ENCODE data around the gene PPP1R12A. TPM values are rescaled to one million over a fixed set of nuclear protein-coding genes. Genes with fewer than 3 reads are reported as not detected.
A peak's percentile ranks its signal among the peaks of the same experiment; 100 is the strongest.

The PPP1R12A gene
- total RNA-seq, 8 experiments from 2014 or later, result 49.0 to 164 (median 68.2) TPM

GRCh38 chr12:79847417-79847816, 87.5 kb downstream of the PPP1R12A start:
- no peak overlapping the region for H3K4me3 ChIP-seq
- in situ Hi-C loops (cut with MboI; ENCODE audit: low pct_unique_long_range_greater_than_20kb in 2 of 9, low sequenced_read_pairs in 9 of 9, unreplicated experiment in 9 of 9), result no loop called here
- no peak overlapping the region for H3K27ac ChIP-seq
- WGBS, 10 experiments, result 0 to 100% (median 71%) methylated on average over 1 of the region's 1 CpG
- ATAC-seq (replicated peaks in 6 of 8), result peak in 3 of 8 experiments; percentile 3 to 47 (median 6)
- H3K4me1 ChIP-seq (replicated peaks in 1 of 2), result no peaks in the 10 kb centered on the region

GRCh38 chr12:79844693-79845092, 90.2 kb downstream of the PPP1R12A start:
- Histone ChIP-seq H3K27ac (no peak overlapping the region), H3K4me3 (no peak overlapping the region), H3K4me1 (replicated peaks in 1 of 2) (no peaks in the 10 kb centered on the region)
- peak in 7 of 8 experiments; percentile 28 to 62 (median 52) for ATAC-seq (replicated peaks in 6 of 8)
- in situ Hi-C loops (cut with MboI; ENCODE audit: low pct_unique_long_range_greater_than_20kb in 2 of 9, low sequenced_read_pairs in 9 of 9, unreplicated experiment in 9 of 9), result no loop called here

GRCh38 chr12:79843978-79844377, 90.9 kb downstream of the PPP1R12A start:
- 0 to 100% (median 83%) methylated on average over 1 to 3 of the region's 3 CpGs for WGBS, 10 experiments

GRCh38 chr12:79842630-79843029, 92.3 kb downstream of the PPP1R12A start:
- no peak overlapping the region for H3K27ac ChIP-seq
- WGBS, 10 experiments, result 86 to 100% (median 100%) methylated on average over 1 to 2 of the region's 2 CpGs; no CpG with 5 or more reads in 1 of the 10 experiments
- in situ Hi-C loops (cut with MboI; ENCODE audit: low pct_unique_long_range_greater_than_20kb in 2 of 9, low sequenced_read_pairs in 9 of 9, unreplicated experiment in 9 of 9), result no loop called here
- H3K4me3 ChIP-seq, result no peak overlapping the region
- ATAC-seq (replicated peaks in 6 of 8), result no peak
- no peaks in the 10 kb centered on the region for H3K4me1 ChIP-seq (replicated peaks in 1 of 2)

More at GRCh38 chr12:79843978-79844377, 90.9 kb downstream of the PPP1R12A start:
- ATAC-seq (replicated peaks in 6 of 8), result peak in 3 of 8 experiments; percentile 54 to 59 (median 58)
- in situ Hi-C loops (cut with MboI; ENCODE audit: low pct_unique_long_range_greater_than_20kb in 2 of 9, low sequenced_read_pairs in 9 of 9, unreplicated experiment in 9 of 9), result no loop called here
- no peak overlapping the region for H3K4me3 ChIP-seq
- H3K4me1 ChIP-seq (replicated peaks in 1 of 2), result no peaks in the 10 kb centered on the region
- H3K27ac ChIP-seq, result no peak overlapping the region

- no peak overlapping the region for H3K4me3 ChIP-seq
- no peak overlapping the region for H3K27ac ChIP-seq
- no peaks in the 10 kb centered on the region for H3K4me1 ChIP-seq (replicated peaks in 1 of 2)
- ATAC-seq (replicated peaks in 6 of 8), result no peak
- in situ Hi-C loops (cut with MboI; ENCODE audit: low pct_unique_long_range_greater_than_20kb in 2 of 9, low sequenced_read_pairs in 9 of 9, unreplicated experiment in 9 of 9), result no loop called here
- 46 to 82% (median 67%) methylated on average over 2 to 4 of the region's 4 CpGs; no CpG with 5 or more reads in 1 of the 10 experiments for WGBS, 10 experiments
Observed at GRCh38 chr12:79841878-79842265, 93.0 kb downstream of the PPP1R12A start.

GRCh38 chr12:79841248-79841877, 93.5 kb downstream of the PPP1R12A start:
- H3K4me3 ChIP-seq, result no peak overlapping the region
- H3K27ac ChIP-seq, result no peak overlapping the region
- ATAC-seq (replicated peaks in 6 of 8), result peak in 1 of 8 experiments; percentile 55
- in situ Hi-C loops (cut with MboI; ENCODE audit: low pct_unique_long_range_greater_than_20kb in 2 of 9, low sequenced_read_pairs in 9 of 9, unreplicated experiment in 9 of 9), result no loop called here
- no peaks in the 10 kb centered on the region for H3K4me1 ChIP-seq (replicated peaks in 1 of 2)
- WGBS, 10 experiments, result 75 to 100% (median 88%) methylated on average over 1 to 4 of the region's 4 CpGs

- 71 to 100% (median 97%) methylated on average over 1 to 2 of the region's 3 CpGs; no CpG with 5 or more reads in 2 of the 10 experiments for WGBS, 10 experiments
- ATAC-seq (replicated peaks in 6 of 8), result no peak
- no peaks in the 10 kb centered on the region for H3K4me1 ChIP-seq (replicated peaks in 1 of 2)
- in situ Hi-C loops (cut with MboI; ENCODE audit: low pct_unique_long_range_greater_than_20kb in 2 of 9, low sequenced_read_pairs in 9 of 9, unreplicated experiment in 9 of 9), result no loop called here
- H3K27ac ChIP-seq, result no peak overlapping the region
- no peak overlapping the region for H3K4me3 ChIP-seq
Observed at GRCh38 chr12:79838359-79838758, 96.5 kb downstream of the PPP1R12A start.

GRCh38 chr12:79837575-79837974, 97.3 kb downstream of the PPP1R12A start:
- Histone ChIP-seq H3K4me3 (no peak overlapping the region), H3K4me1 (replicated peaks in 1 of 2) (no peaks in the 10 kb centered on the region), H3K27ac (no peak overlapping the region)
- in situ Hi-C loops (cut with MboI; ENCODE audit: low pct_unique_long_range_greater_than_20kb in 2 of 9, low sequenced_read_pairs in 9 of 9, unreplicated experiment in 9 of 9), result no loop called here
- 80 to 100% (median 99%) methylated on average over 1 to 5 of the region's 5 CpGs; no CpG with 5 or more reads in 2 of the 10 experiments for WGBS, 10 experiments
- no peak for ATAC-seq (replicated peaks in 6 of 8)

- Histone ChIP-seq H3K27ac (no peak overlapping the region), H3K4me1 (replicated peaks in 1 of 2) (no peaks in the 10 kb centered on the region), H3K4me3 (no peak overlapping the region)
- 86 to 100% (median 100%) methylated on average over 1 to 2 of the region's 2 CpGs; no CpG with 5 or more reads in 2 of the 10 experiments for WGBS, 10 experiments
- ATAC-seq (replicated peaks in 6 of 8), result no peak
- in situ Hi-C loops (cut with MboI; ENCODE audit: low pct_unique_long_range_greater_than_20kb in 2 of 9, low sequenced_read_pairs in 9 of 9, unreplicated experiment in 9 of 9), result no loop called here
Observed at GRCh38 chr12:79835377-79835843, 99.5 kb downstream of the PPP1R12A start.

GRCh38 chr12:79834712-79835376, 100.1 kb downstream of the PPP1R12A start:
- no peaks in the 10 kb centered on the region for H3K4me1 ChIP-seq (replicated peaks in 1 of 2)
- in situ Hi-C loops (cut with MboI; ENCODE audit: low pct_unique_long_range_greater_than_20kb in 2 of 9, low sequenced_read_pairs in 9 of 9, unreplicated experiment in 9 of 9), result no loop called here
- WGBS, 10 experiments, result 89 to 100% (median 100%) methylated on average over 1 to 3 of the region's 3 CpGs; no CpG with 5 or more reads in 2 of the 10 experiments
- H3K27ac ChIP-seq, result no peak overlapping the region
- no peak for ATAC-seq (replicated peaks in 6 of 8)
- H3K4me3 ChIP-seq, result no peak overlapping the region

GRCh38 chr12:79830440-79830839, 104.5 kb downstream of the PPP1R12A start:
- 40 to 100% (median 82%) methylated on average over 1 to 2 of the region's 2 CpGs for WGBS, 10 experiments
- ATAC-seq (replicated peaks in 6 of 8), result no peak
- Histone ChIP-seq H3K27ac (no peak overlapping the region), H3K4me1 (replicated peaks in 1 of 2) (no peaks in the 10 kb centered on the region), H3K4me3 (no peak overlapping the region)
- in situ Hi-C loops (cut with MboI; ENCODE audit: low pct_unique_long_range_greater_than_20kb in 2 of 9, low sequenced_read_pairs in 9 of 9, unreplicated experiment in 9 of 9), result no loop called here

- no peak overlapping the region for H3K4me3 ChIP-seq
- in situ Hi-C loops (cut with MboI; ENCODE audit: low pct_unique_long_range_greater_than_20kb in 2 of 9, low sequenced_read_pairs in 9 of 9, unreplicated experiment in 9 of 9), result no loop called here
- no peaks in the 10 kb centered on the region for H3K4me1 ChIP-seq (replicated peaks in 1 of 2)
- 31 to 100% (median 83%) methylated on average over 1 to 2 of the region's 2 CpGs for WGBS, 10 experiments
- H3K27ac ChIP-seq, result no peak overlapping the region
- ATAC-seq (replicated peaks in 6 of 8), result peak in 3 of 8 experiments; percentile 37 to 68 (median 56)
Observed at GRCh38 chr12:79828924-79829323, 106.0 kb downstream of the PPP1R12A start.

GRCh38 chr12:79827484-79827883, 107.4 kb downstream of the PPP1R12A start:
- Histone ChIP-seq H3K4me3 (no peak overlapping the region), H3K4me1 (replicated peaks in 1 of 2) (no peaks in the 10 kb centered on the region), H3K27ac (no peak overlapping the region)
- ATAC-seq (replicated peaks in 6 of 8), result no peak
- in situ Hi-C loops (cut with MboI; ENCODE audit: low pct_unique_long_range_greater_than_20kb in 2 of 9, low sequenced_read_pairs in 9 of 9, unreplicated experiment in 9 of 9), result no loop called here
- 82 to 100% (median 94%) methylated on average over 1 to 3 of the region's 3 CpGs; no CpG with 5 or more reads in 3 of the 10 experiments for WGBS, 10 experiments
